GM21723 (cell line): ENCODE measurements around the gene HIGD1A.

Experiments
- ATAC-seq: cut with Tn5 transposase; IDR thresholded peaks from one replicate; pipeline ENCODE4 v1.9.1; 2021; ENCODE audit warnings: mild to moderate bottlenecking, moderate library complexity; ENCODE audit not compliant: unreplicated experiment

Gene HIGD1A

DNA sequence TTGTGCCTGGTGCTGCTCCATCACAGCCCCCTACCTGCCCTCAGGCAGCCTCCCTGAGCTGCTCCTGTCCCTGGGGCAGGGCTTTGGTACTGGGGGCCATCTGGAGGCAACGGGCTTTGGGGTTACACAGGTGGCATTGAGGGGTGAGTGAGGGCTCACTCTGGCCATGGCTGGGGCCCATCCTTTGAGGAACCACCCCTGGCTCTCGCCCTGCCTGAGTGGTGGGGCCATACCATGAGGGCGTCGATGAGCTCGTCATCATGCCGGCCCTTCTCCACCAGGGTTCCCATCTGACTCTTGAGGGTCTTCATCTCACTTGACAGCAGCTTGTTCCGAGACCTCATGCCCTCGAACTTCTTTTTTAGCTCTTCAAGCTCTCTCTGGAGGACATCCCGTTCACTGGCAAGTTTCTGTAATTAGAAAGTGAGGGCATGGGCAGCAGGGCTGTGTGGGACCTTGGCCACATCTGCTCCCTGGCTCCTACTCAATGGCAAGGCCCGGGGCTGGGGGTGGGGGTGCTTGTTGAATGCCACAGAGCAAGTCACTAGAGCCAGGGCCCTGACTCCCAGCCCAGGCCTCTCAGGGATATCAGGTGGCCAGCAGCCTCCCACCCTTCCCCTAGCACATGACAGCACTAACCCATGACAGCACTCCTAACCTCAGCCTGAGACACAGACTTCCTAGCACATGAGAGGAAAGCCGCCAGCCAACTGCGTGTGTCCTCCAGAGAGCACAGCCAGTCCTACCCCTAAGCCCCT lies 64.7 kb downstream of the HIGD1A start:
- ATAC-seq, result no peak

DNA sequence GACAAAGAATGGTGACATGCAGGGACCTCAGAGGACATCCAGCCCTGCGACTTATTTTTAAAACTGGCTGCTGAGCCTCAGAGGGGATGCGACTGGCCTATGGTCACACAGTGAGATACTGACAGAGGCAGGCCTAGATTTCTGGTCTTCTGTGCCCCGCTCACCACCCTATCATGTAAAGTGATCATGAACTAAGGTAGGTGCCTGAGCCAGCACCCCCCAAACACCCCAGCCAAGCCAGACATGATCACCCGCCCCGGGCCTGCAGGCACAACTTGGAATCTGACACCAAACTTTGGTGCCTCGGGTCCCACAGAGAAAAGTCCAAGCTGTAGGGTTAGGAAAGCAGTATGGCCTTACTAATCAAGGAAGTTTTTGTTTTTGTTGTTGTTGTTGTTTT lies 67.8 kb downstream of the HIGD1A start:
- no peak for ATAC-seq

DNA sequence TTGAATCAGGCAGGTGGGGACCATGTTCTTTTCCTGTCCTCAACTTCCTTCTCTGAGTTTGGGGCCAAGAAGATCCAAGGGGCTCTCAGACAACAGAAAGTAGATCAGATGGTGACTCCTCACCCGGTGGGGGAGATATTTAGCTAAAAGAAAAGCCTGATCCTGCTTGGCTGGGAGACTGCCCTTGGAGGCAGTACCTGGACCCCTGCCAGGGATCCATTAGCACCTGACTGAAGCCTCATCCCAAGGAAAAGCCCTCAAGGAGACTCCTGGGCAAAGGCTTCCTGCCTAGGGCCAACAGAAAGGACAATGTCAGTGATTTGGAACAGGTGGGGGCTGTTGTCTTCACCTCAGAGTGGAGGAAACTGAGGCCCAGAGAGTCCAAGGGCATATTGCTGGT lies 68.2 kb downstream of the HIGD1A start:
- no peak for ATAC-seq

DNA sequence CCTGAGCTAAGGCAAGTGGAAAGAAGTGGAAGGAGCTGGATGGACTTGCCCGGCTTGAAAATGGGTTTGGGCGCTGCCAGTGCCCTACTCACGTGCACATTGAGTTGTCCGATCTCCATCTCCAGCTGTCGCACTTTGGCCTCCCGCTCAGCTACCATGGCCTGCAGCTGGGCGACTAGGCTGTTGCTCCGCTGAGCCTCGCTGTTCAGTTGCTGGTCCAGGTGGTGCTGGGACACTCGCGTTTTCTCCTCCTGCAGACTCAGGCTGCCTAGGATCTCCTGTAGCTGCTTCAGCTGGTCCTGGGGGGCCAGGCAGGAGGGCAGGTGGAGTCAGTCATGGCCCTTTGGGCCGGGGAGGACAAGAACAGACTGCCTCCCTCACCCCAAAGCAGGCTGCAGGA lies 68.7 kb downstream of the HIGD1A start:
- ATAC-seq, result no peak

DNA sequence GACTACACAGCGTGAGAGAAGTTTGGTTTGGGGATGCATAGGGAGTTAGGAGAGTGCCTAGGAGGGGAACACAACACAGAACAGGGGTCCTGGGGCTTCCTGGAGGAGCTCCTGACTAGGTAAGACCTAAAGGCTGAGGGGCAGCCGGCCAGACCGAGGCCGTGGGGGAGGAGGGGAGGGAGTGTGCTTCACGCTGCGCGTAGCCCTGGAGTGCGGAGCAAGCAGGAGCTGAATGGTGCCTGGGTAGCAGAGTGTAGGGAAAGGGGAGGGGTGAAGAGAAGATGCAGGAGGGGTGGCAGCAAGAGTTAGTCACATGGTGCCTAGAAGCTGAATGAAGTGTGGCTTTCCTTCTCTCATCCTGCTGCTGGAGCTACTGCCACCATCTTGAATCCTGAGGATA lies 69.3 kb downstream of the HIGD1A start:
- no peak for ATAC-seq

DNA sequence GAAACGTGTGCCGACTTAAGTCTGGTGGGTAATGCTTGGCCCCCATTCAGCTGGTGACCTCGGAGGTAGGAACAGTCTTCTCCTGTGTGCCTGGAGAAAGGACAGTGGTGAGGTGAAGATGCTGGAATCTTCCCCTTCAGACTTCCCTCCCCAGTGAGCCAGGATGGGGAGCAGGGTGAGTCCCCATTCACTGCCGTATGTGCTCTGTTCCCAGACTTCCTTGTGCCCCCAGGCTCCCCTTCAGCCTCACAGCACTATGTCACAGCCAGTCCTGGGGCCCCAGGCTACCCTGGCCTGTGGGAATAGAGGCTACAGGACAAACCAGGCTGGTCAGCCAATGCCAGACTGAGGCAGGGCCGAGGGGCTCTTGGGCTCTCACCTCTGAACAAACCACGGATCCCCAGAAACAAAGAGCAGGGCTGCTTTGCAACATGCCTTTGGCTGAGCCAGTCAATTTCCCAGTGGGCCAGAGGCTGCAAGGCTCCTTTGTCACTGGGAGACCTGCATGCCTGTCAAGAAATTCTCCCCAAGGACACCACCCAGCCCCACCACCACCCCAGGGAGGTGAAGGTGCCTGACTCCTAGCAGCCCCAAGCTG lies 69.9 kb downstream of the HIGD1A start:
- no peak for ATAC-seq

DNA sequence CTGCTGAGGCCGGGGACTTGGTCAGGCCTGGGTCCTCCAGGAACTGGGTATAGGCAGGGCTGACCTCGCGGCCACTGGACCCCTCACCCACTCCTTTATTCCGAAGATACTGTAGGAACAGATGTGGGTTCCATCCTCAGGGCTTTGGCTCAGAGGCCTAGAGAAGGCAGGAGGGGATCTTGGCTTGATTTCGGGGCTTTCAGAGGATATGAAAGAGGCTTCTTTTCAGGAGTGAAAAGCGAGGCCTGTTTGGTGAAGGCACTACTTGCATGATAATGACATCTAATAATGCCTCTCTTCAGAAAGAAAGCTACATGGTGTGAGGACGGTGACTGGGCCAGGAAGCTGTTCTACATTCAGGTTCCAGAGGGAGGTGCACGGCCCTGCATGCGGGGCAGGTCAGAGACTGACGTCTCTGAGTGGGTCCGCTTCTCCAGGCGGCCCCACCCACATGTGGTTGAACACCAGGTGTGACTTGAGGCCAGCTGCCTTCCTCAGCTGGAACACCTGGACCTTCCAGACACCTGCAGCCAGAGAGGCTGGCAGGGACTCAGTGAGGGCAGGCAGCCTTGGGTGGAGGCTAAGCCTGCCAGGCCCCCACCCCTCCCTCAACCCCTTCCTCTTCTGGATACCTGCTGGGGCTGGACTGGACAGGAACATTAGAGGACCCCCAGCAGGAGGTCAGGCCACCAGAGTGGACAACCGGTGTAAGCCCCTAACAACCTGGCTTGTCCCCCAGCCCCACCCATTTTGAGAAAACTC lies 70.6 kb downstream of the HIGD1A start:
- no peak for ATAC-seq
